ENCODE results near the gene PFN3.
"Not testable (repeated sequence)": the region's sequence is repeated elsewhere in the genome, so short reads cannot be mapped to it uniquely, and the experiment has no call there.

PFN3 gene

DNA sequence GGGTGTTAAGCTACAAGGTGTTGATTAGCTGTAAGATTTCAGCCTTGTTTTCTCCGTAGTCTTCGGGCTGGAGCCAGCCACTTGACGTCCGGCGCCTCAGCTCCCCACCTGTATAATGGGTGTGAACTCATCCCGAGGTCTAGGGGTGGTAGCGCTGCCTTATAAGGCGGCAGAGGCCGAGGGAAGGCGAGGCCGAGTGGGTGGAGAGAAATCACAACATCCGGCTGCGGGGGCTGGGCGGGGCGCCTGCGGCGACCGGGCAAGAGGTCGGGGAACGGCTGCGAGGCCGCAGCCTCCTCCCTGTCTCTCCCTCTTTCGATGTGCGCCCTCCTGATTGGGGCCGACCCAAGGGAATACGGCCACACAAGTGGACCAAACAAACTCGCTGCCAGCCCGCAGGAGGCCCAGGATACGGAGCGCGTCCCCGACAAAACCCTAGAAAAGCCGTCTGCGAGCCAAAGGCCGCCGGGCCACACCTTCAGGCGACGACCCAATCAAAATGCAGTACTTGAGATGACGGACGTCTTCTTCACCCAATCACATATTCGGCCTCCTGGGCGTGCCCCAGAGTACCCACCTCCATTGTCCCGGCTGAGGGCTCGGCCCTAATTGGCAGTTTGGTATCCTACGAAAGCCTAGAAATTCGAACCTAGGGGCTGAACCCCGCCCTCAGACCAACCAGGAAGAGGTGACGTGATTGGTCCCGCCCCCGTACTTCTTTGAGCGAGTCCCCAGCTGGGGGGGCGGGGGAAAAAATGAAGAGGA, 25.5 kb upstream of the PFN3 start:
- peaks cover 44% of the 10 kb centered on the region for H3K4me1 ChIP-seq (ENCODE audit: low read length)
- TF ChIP-seq CTCF (IDR thresholded peaks at IDR 0.05; ENCODE audit: low read depth, low read length) = no peak
- H3K4me3 ChIP-seq (ENCODE audit: low read length) = peak overlapping the region; percentile 84
- peaks cover 21% of the 10 kb centered on the region for H4K20me1 ChIP-seq (ENCODE audit: insufficient read depth, low read length)
- peak overlapping the region; percentile 81 for H3K9ac ChIP-seq (ENCODE audit: low read length)
- H3K27ac ChIP-seq (ENCODE audit: low read length) = peak overlapping the region; percentile 60
- H3K9me3 ChIP-seq (ENCODE audit: insufficient read depth, low read length) = no peaks in the 10 kb centered on the region
- peaks cover 5% of the 10 kb centered on the region for H3K36me3 ChIP-seq (replicated peaks; ENCODE audit: low read depth, low read length)
- H2AFZ ChIP-seq (ENCODE audit: low read depth, low read length) = peak overlapping the region; percentile 71
- H3K4me2 ChIP-seq (ENCODE audit: low read length) = peak overlapping the region; percentile 99
- H3K79me2 ChIP-seq (ENCODE audit: low read length) = peaks cover 40% of the 10 kb centered on the region
- no peaks in the 10 kb centered on the region for H3K27me3 ChIP-seq (ENCODE audit: low read depth, low read length)

DNA sequence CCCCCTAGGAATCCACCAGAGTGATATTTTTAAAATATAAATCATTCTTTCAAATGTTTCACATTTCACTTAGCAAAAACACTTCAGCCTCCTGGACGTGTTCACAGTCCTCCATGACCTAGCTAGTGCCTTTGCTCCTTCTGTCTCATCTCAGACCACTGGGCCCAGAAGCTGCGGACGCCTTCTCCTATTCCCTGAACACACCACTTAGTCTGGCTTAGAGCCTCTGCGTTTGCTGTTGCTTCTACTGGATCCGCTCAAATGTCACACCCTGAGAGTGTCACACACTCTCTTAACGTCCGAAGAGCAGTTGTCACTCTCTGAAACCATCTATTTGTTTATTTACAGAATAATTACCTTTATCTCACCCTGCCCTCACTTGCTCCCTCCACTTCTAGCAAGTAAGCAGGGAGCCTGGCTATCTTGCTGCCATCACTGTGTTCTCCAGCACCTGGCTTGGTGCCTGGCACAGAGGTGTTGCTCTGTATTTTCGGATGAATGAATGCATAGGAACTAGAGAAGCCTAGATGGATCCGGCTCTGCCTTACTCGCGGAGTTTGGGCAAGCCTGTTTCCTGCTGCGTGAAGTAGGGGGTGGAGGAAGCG, 24.8 kb upstream of the PFN3 start:
- H3K9me3 ChIP-seq (ENCODE audit: insufficient read depth, low read length) = no peaks in the 10 kb centered on the region
- H3K79me2 ChIP-seq (ENCODE audit: low read length) = peaks cover 38% of the 10 kb centered on the region
- H3K4me3 ChIP-seq (ENCODE audit: low read length) = peak overlapping the region; percentile 84
- TF ChIP-seq CTCF (IDR thresholded peaks at IDR 0.05; ENCODE audit: low read depth, low read length) = no peak
- no peak for TF ChIP-seq EZH2phosphoT487 (IDR thresholded peaks at IDR 0.05; ENCODE audit: low read depth)
- peaks cover 21% of the 10 kb centered on the region for H4K20me1 ChIP-seq (ENCODE audit: insufficient read depth, low read length)
- H2AFZ ChIP-seq (ENCODE audit: low read depth, low read length) = peak overlapping the region; percentile 71
- H3K9ac ChIP-seq (ENCODE audit: low read length) = peak overlapping the region; percentile 81
- peaks cover 3% of the 10 kb centered on the region for H3K36me3 ChIP-seq (replicated peaks; ENCODE audit: low read depth, low read length)
- peak overlapping the region; percentile 60 for H3K27ac ChIP-seq (ENCODE audit: low read length)
- H3K4me2 ChIP-seq (ENCODE audit: low read length) = peak overlapping the region; percentile 99
- H3K4me1 ChIP-seq (ENCODE audit: low read length) = peaks cover 37% of the 10 kb centered on the region
- H3K27me3 ChIP-seq (ENCODE audit: low read depth, low read length) = no peaks in the 10 kb centered on the region

DNA sequence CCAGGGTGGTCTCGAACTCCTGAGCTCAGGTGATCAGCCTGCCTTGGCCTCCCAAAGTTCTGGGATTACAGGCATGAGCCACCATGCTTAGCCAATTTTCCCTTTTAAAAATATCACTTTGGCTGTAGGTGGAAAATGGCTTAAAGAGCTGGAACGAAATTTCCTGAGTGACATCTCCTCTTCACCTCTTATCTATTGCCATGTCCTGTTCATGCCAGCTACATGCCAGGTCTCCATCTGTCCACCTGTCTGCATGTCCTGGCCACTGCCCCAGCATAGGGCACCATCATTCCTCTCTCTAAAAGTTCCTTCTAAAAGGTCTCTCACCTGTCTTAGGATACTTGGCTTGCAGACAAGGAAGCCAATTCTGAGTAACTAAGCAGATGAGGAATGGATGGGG, 23.2 kb upstream of the PFN3 start:
- Histone ChIP-seq H3K27ac (ENCODE audit: low read length) (no peak overlapping the region), H3K4me3 (ENCODE audit: low read length) (no peak overlapping the region), H3K4me1 (ENCODE audit: low read length) (peaks cover 20% of the 10 kb centered on the region), H3K4me2 (ENCODE audit: low read length) (no peak overlapping the region), H2AFZ (ENCODE audit: low read depth, low read length) (no peak overlapping the region), H4K20me1 (ENCODE audit: insufficient read depth, low read length) (peaks cover 7% of the 10 kb centered on the region; the same call in 1 of the 2 replicates), H3K9me3 (ENCODE audit: insufficient read depth, low read length) (no peaks in the 10 kb centered on the region), H3K36me3 (replicated peaks; ENCODE audit: low read depth, low read length) (peaks cover 3% of the 10 kb centered on the region), H3K27me3 (ENCODE audit: low read depth, low read length) (no peaks in the 10 kb centered on the region), H3K9ac (ENCODE audit: low read length) (no peak overlapping the region), H3K79me2 (ENCODE audit: low read length) (peaks cover 21% of the 10 kb centered on the region)
- TF ChIP-seq CTCF (IDR thresholded peaks at IDR 0.05; ENCODE audit: low read depth, low read length) (no peak), EZH2phosphoT487 (IDR thresholded peaks at IDR 0.05; ENCODE audit: low read depth) (no peak)

DNA sequence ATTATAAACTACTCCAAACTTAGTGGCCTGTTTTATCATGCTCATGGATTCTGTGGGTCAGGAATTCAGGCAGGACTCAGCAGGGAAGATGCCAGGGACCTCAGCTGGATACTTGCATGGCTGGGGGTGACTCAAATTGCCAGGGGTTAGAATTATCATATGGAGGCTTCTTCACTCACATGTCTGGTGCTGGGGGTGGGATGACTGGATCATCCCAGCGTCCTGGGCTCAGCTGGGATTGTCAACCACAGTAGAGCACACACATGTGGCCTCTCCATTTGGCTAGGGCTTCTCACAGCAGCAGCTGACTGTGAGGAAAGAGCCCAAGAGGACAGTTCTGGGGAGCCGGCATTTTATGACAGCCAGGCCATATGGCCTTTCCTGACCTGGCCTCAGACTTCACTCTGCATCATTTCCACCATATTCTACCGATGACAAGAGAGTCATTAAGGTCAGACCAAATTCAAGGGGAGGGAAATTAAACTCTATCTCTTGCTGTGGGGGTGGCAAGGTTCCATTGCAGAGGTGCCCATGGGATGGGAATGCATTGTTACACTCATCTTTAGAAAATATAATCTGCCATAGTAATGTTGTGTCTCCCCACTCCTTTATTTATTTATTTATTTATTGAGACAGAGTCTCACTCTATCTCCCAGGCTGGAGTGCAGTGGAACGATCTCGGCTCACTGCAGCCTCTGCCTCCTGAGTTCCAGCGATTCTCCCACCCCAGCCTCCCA, 20.8 kb upstream of the PFN3 start:
- H3K27ac ChIP-seq (ENCODE audit: low read length) = no peak overlapping the region
- H4K20me1 ChIP-seq (ENCODE audit: insufficient read depth, low read length) = no peaks in the 10 kb centered on the region
- H3K9ac ChIP-seq (ENCODE audit: low read length) = no peak overlapping the region
- H2AFZ ChIP-seq (ENCODE audit: low read depth, low read length) = no peak overlapping the region
- no peaks in the 10 kb centered on the region for H3K79me2 ChIP-seq (ENCODE audit: low read length)
- no peak overlapping the region for H3K4me3 ChIP-seq (ENCODE audit: low read length)
- H3K4me2 ChIP-seq (ENCODE audit: low read length) = no peak overlapping the region
- no peaks in the 10 kb centered on the region for H3K9me3 ChIP-seq (ENCODE audit: insufficient read depth, low read length)
- no peak for TF ChIP-seq CTCF (IDR thresholded peaks at IDR 0.05; ENCODE audit: low read depth, low read length)
- TF ChIP-seq EZH2phosphoT487 (IDR thresholded peaks at IDR 0.05; ENCODE audit: low read depth) = no peak
- peaks cover 6% of the 10 kb centered on the region for H3K4me1 ChIP-seq (ENCODE audit: low read length)
- H3K36me3 ChIP-seq (replicated peaks; ENCODE audit: low read depth, low read length) = no peaks in the 10 kb centered on the region
- no peaks in the 10 kb centered on the region for H3K27me3 ChIP-seq (ENCODE audit: low read depth, low read length)

DNA sequence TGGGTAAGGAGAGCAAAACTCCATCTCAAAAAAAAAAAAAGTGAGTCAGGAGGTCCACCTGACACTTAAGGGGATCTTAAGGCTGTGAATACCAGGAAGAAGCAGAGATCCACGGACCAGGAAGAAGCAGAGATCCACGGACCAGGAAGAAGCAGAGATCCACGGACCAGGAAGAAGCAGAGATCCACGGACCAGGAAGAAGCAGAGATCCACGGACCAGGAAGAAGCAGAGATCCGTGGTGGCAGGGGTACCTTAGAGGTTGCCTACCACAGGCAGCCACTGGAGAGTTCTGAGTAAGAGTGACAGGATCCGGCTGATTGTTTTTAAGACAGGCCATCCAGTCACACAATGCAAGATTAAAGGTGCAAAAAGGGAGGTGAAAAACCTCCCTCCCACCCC, 20.0 kb upstream of the PFN3 start:
- not testable (repeated sequence) for H3K79me2 ChIP-seq (ENCODE audit: low read length); H3K27me3 ChIP-seq (ENCODE audit: low read depth, low read length); H3K27ac ChIP-seq (ENCODE audit: low read length); H2AFZ ChIP-seq (ENCODE audit: low read depth, low read length); H3K9me3 ChIP-seq (ENCODE audit: insufficient read depth, low read length); H3K4me2 ChIP-seq (ENCODE audit: low read length); H4K20me1 ChIP-seq (ENCODE audit: insufficient read depth, low read length); H3K36me3 ChIP-seq (replicated peaks; ENCODE audit: low read depth, low read length); H3K9ac ChIP-seq (ENCODE audit: low read length); H3K4me1 ChIP-seq (ENCODE audit: low read length); H3K4me3 ChIP-seq (ENCODE audit: low read length)

Measured in OCI-LY3 (cell line).